HG03060 (cell line): ENCODE measurements around the gene XRRA1.
"Not testable (repeated sequence)": the region's sequence is repeated elsewhere in the genome, so short reads cannot be mapped to it uniquely, and the experiment has no call there.

Experiments
- ATAC-seq: cut with Tn5 transposase; IDR thresholded peaks from one replicate; pipeline ENCODE4 v1.9.1; 2021; ENCODE audit warnings: low read depth, moderate number of reproducible peaks; ENCODE audit not compliant: unreplicated experiment

Gene XRRA1

DNA sequence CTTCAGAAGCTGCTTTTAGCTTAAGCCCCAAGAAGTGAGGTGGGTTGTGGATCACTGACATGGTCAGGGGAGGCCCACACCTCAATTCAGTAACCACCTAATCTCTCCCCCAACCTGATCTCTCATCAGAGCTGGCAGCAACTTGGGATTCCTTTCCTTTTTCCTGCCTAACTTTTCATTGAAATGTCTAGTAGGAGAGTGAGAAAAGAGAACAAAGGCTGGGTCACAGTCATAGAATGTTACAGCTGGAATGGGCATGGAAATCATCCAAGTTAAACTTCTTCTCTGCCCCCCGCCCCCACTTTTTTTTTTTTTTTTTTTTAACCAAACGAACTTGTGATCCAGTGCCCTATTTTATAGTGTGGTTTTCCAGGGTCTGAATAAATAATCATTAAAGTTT, 108.4 kb downstream of the XRRA1 start:
- no peak for ATAC-seq

DNA sequence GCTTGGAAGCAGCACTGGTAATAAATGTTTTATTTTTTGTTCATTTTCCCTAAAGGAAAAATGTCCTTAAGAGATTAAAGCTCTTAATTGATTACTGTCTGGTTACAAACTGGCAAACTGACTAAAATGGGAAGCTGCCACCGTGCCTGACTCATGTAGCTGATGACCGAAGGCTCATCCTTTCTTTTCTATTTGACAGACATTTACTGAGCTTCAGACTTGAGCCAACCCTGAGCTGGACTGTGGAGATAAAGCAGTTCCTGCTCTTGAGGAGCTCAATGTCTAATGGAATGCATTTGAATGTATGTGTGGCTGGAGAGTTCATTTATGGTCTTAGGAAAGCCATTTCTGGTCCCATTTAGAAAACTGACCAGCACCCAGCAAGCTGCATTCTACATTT, 108.9 kb downstream of the XRRA1 start:
- ATAC-seq, result no peak

DNA sequence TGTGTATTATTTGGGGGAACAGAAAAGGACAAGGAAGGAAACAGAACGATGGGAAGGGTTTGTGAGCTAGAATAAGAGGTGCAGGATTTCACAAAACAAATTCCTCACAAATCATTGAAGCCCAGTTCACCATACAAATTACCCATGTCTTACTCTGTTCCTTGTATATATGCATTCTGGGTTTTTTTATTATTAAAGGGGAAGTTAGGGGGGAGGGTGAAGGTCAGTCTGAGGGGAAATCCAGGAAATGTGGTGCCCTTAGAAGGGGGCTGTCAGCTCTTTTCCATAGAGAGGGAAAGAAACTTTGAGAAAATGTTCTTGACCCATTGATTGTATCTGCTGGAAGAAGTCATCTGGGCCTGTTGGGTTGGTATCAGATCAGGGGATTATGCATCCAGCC, 109.4 kb downstream of the XRRA1 start:
- ATAC-seq, result no peak

DNA sequence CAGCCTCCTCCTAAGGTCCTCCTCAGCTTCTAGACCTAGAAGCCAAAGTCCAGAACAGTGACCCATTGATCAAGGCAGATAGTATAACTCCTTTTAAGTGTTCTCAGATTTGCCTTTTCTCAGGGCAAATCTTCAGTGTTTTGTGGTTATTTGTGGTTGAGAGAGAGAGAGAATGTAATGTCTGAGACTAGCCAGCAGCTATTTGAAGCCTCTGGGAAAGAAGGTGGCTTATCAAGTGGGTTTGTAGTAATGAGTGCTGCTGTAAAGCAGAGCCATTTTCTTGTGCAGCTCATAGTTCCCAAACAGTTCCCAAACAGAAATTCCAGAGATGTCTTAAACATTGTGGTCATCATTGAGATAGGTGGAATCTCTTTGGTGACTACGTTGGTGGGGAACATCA, 110.7 kb downstream of the XRRA1 start:
- ATAC-seq, result no peak

DNA sequence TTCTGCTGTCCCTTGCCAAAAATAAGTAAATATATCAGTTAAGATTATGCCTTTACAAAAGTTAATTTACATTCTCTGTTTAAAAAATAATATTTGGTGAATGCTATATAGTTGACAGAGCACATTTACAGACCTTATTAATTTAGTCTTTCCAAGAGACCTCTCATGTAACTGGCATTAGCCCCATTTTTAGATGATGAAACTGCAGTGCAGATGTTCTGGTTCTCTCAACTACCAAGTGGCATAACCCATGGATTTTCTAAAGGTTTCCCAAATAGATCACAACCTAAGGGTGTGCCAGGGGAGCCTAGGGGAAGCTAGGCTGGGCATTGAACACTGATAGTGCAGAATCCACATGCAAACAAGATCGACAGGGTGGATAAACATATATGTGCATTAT, 111.7 kb downstream of the XRRA1 start:
- no peak for ATAC-seq

DNA sequence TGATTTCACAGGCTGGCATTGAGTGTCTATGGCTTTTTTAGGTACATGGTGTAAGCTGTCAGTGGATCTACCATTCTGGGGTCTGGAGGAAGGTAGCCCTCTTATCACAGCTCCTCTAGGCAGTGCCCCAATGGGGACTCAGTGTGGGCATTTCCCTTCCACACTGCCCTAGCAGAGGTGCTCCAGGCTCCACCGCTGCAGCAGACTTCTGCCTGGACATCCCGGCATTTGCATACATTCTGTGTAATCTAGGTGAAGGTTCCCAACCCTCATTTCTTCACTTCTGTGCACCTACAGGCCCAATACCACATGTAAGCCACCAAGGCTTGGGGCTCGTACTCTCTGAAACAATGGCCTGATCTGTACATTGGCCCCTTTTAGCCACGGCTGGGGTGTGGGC, 122.0 kb downstream of the XRRA1 start:
- no peak for ATAC-seq

DNA sequence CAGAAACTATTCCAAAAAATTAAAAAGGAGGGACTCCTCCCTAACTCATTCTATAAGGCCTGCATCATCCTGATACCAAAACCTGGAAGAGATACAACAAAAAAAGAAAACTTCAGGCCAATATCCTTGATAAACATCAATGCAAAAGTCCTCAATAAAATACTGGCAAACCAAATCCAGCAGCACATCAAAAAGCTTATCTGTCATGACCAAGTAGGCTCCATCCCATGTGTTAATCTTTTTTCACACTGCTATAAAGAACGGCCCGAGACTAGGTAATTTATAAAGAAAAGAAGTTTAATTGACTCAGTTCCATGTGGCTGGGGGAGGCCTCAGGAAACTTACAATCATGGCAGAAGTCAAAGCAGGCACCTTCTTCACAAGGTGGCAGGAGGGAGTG, 123.3 kb downstream of the XRRA1 start:
- not testable (repeated sequence) for ATAC-seq

DNA sequence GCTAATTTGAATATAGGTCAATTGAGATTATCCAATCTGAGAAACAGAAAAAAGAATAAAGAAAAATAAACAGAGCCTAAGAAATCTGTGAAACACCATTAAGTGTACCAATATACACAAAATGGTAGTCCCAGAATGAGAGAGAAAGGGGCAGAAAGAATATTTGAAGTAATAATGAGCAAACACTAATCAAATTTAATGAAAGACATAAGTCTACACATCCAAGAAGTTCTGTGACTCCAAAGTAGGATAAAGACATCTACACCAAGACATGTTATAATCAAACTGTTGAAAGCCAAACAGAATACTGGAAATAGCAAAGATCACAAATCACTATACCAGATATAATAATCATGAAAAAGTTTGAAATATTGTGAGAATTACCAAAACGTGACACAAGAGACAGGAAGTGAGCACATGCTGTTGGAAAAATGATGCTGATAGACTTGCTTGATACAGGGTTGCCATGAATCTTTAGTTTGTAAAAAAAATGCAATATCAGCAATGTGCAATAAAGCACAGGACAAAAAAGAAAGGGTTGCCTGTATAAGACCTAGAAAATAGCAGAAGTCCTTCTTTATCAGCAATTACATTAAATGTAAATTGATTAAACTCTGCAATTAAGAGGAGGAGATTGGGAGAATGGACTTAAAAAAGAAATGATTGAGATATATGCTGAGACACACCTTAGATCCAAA, 124.5 kb downstream of the XRRA1 start:
- ATAC-seq, result no peak

DNA sequence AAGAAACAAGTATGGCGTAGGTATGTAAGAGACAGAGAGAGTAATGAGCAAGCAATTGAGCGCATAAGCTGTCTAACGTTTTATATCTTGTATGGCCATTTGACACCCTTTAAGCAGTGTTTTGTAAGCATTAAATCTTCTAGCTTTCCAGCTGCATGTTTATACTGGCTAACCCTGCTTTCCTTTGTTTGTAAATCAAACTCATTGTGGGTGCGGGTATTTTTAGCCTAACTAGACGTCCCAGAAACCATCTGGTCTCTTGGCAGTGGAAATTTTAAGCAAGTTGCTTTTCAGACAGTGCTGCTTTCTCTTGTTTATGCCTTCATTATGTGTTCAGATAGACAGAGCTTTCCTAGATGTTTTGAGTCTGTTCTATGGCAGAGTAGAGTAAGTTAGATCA, 126.7 kb downstream of the XRRA1 start:
- no peak for ATAC-seq

DNA sequence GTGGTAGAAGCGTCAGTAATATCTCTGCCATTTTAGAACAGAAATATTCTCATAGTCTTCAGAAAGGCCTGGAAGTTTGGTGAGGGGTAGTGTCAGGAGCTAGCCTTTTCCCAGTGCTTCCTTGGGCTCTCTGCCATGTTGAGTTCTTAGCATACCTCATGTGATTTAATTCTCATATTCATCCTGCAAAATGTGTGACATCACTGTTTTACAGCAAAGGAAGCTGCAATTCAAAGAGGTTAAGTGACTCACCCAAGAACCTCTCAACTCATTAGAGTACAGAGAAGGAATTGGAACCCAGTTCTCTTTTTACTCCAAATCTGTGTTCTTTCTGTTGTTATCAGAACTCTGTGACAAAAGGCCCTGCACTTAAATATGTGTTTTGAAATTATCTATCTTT, 128.1 kb downstream of the XRRA1 start:
- no peak for ATAC-seq

DNA sequence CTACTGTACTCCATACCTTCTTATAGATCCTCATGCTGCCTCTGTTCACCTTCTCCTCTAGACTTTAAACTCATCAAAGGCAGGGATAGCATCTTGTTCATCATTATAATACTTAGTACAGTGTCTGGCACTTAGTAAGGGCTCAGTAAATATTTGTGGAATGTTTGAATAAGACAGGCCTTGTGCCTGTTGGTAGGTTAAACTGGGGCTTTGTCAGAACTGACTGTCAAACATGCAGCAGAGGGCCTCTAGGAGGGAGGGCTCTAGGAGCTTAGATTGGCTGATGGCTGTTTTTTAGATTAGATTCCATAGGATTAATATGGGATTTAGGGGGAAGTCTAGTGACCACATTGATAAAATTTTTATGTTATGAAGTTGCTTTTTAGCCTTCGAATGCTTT, 129.5 kb downstream of the XRRA1 start:
- ATAC-seq, result no peak

DNA sequence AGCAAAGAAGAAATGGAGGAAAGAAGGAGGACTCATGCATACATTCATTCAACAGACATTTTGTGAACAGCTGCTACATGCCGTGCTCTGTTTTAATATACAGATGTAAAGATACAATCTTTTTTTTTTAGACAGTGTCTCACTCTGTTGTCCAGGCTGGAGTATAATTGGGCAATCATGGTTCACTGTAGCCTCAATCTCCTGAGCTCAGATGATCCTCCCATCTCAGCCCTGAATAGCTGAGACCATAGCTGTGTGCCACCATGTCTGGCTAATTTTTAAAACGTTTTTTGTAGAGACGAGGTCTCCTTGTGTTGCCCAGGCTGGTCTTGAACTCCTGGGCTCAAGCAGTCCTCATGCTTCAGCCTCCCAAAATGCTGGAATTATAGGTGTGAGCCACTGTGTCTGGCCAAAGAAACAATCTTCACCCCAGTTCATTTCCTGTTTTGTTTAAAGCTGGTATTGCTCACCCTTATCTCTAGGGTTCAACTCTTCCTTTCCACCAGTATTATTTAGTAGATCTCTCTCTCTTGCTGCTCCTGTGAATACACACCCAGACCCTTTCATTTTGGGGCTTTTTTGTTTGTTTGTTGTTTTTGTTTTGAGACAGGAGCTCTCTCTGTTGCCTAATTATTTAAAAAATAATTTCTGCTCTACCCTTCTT, 130.5 kb downstream of the XRRA1 start:
- no peak for ATAC-seq

DNA sequence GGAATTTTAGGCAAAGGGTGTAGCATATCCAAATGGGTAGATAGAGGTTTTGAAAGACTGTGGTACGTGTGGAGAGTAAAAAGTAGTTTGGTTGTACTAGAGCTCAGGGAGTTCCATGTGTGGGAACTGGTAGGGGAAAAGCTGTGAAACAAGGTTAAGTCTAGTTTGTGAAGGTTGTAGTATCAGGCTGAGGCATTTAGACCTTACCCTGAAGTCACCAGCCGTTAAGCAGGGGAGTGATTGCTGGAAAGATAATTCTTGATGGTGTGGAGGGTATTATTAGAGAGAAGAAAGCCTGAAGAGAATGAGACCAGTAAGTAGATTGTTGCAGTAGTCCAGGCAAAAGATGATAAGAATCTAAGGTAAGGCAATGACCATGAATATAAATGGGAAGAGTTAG, 132.2 kb downstream of the XRRA1 start:
- no peak for ATAC-seq

DNA sequence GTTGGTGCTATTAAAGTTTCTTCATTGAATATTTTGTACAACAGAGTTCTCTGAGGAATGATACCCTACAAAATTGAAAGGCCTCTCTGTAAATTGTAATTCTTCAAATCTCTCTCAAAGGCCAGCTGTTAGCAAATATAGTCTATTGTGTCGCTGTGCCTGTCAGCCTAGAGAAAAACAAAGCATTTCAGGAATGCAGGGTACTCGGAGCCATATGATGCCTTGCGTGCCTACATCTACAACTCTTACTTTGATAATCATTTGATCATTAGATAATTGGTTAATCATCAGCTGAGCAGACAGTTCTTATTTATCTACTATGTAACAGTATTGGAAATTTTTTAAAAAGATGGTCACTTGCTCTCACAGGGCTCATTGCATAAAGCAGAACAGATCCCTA, 132.9 kb downstream of the XRRA1 start:
- ATAC-seq, result no peak

DNA sequence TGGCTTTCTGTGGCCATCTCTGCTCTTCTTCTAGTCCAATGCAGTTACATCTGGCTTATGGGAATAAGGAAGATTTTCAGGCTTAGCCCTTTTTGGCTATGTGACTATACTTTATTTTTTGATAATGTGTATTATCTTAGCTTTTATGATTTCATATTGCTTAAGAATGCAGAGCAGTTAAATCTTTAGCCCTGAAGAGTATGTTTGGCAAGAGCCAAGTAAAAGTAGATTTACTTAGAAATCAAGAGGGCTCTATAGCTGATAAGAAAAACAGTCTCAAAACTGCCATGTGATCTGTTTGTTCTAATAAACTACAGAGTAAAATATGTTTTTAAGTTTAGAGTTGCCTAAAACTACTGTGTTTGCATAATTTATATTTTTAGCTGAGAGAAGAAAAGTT, 139.1 kb downstream of the XRRA1 start:
- no peak for ATAC-seq

DNA sequence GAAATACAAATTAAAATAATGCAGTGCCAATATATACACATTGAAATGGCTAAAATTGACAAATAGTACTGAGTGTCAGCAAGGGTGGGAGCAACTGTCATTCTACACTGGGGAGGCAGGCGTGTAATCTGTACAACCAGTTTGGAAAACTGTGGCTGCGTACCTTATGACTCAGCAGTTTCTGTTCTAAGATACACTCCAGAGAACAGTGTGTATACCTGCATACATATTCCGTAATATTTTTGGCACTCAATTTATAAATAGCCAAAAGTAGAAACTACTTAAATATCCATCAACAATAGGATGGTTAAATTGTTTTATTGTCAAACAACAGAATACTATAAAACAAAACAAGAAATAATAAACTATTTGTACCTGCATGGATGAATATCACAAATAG, 142.6 kb downstream of the XRRA1 start:
- ATAC-seq, result no peak

DNA sequence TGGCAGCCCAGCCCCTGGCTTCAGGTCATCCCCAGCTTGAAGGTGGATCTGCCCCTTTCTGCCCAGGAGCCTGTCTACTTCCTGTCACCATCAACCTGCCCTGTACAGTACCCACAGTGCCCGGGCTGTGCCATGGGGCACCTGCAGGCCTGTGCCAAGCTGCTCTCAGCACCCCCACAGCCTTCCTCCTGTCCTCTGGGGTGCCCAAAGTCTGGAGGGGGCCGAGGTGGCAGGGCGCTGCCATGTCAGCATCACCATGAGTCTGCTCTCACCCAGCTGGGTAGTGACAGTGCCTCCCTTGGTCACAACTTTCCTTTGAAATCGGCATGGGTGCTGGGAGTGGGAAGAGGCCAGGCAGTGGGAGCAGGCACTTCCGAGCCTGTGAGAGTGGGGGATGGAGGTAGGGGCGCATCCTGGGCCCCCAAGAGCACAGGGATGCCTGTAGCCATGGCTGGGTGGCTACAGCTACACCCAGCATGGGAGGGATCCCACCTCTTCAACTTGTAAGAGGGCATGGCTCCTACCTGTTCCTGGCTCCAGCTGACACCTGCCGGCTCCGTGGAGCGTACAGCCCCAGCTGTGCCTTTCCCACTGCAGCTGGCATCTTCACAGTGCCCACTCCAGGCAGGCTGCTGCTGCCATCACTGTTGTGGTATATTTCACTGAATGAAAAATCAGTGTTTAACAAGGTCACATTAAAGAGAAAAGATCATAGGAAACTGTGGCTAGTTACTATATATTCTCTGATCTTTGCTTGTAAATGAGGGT, 157.4 kb downstream of the XRRA1 start:
- no peak for ATAC-seq
